ENCODE measurements around the gene ADIPOR2. TPM values are rescaled to one million over a fixed set of nuclear protein-coding genes. Genes with fewer than 3 reads are reported as not detected.

ADIPOR2 gene
- total and polyA plus RNA-seq, 2 of the 4 experiments (the other 2 are of a cell fraction) = 20.0 to 24.9 TPM

- no peak overlapping the region for H2BK120ac ChIP-seq (ENCODE audit: low read depth, low read length)
- H3K27me3 ChIP-seq (ENCODE audit: control insufficient read depth, insufficient read depth, low read length) = no peaks in the 10 kb centered on the region
- no peak overlapping the region for H3K56ac ChIP-seq (ENCODE audit: extremely low read depth, insufficient read depth, low read length)
- peaks cover 19% of the 10 kb centered on the region for H4K20me1 ChIP-seq (ENCODE audit: insufficient read depth, low read length)
- no peak overlapping the region for H4K5ac ChIP-seq (ENCODE audit: low read depth, low read length)
- ATAC-seq (ENCODE audit: low read depth) (peak; percentile 59), DNase-seq (peak; percentile 35)
- no peak for TF ChIP-seq POLR2A (IDR thresholded peaks at IDR 0.05; ENCODE audit: low read depth, low read length)
- H3K4me2 ChIP-seq (ENCODE audit: low read depth, low read length) = no peak overlapping the region
- H2BK20ac ChIP-seq (ENCODE audit: low read depth, low read length) = no peak overlapping the region
- BruUV-seq (replicated peaks) = no TSS peak
- H4K91ac ChIP-seq (ENCODE audit: insufficient read depth, low read depth, low read length) = no peak overlapping the region
- H2BK5ac ChIP-seq (ENCODE audit: low read depth, low read length, poor library complexity, severe bottlenecking) = no peak overlapping the region
- intact Hi-C loops (cut with micrococcal nuclease) (no loop called here), in situ Hi-C loops (cut with MboI; ENCODE audit: low sequenced_read_pairs) (no loop called here), dilution Hi-C loops (cut with HindIII; ENCODE audit: low sequenced_read_pairs, unreplicated experiment) (no loop called here)
- H3K79me1 ChIP-seq (ENCODE audit: low read depth in 1 of 2, low read length in 2 of 2) = peaks cover 27 to 50% of the 10 kb centered on the region in 2 experiments
- H2AK9ac ChIP-seq (replicated peaks; ENCODE audit: low read depth, low read length, poor library complexity) = no peak overlapping the region
- H3K4me3 ChIP-seq (ENCODE audit: insufficient read depth, low read depth, low read length) = no peak overlapping the region
- H3K9me3 ChIP-seq (ENCODE audit: control insufficient read depth, insufficient read depth, low read length) = peaks cover 5% of the 10 kb centered on the region
- H3K14ac ChIP-seq (replicated peaks; ENCODE audit: low read depth, low read length) = no peak overlapping the region
- no peak overlapping the region for H2BK15ac ChIP-seq (ENCODE audit: low read depth, low read length)
- 100% methylated on average over 1 of the region's 2 CpGs; no CpG with 5 or more reads in 1 of the 2 experiments for WGBS, 2 experiments (ENCODE audit: extremely low coverage in 2 of 2, insufficient read length in 1 of 2)
- no peaks in the 10 kb centered on the region for H3K36me3 ChIP-seq (ENCODE audit: control insufficient read depth, insufficient read depth, low read length)
- CTCF ChIA-PET = no interaction called here
- no peak overlapping the region for H3K18ac ChIP-seq (ENCODE audit: low read depth, low read length)
- POLR2A ChIA-PET (ENCODE audit: unreplicated experiment) = no interaction called here
- no peak overlapping the region for H3K9ac ChIP-seq (ENCODE audit: low read depth, low read length)
- no peak overlapping the region for H3K27ac ChIP-seq (ENCODE audit: insufficient read depth, low read length)
- no peak overlapping the region for H4K8ac ChIP-seq (ENCODE audit: low read depth in 2 of 2, low read length in 2 of 2)
- no peak overlapping the region for H2AK5ac ChIP-seq (ENCODE audit: low read depth, low read length)
- no peak overlapping the region for H3K4ac ChIP-seq (ENCODE audit: low read depth, low read length)
- H3K4me1 ChIP-seq (ENCODE audit: control insufficient read depth, insufficient read depth, low read length) = peaks cover 2% of the 10 kb centered on the region; the same call in 1 of the 2 replicates
- H3K23ac ChIP-seq (ENCODE audit: low read depth, low read length) = no peak overlapping the region
- no peak overlapping the region for H2AFZ ChIP-seq (replicated peaks; ENCODE audit: low read length, poor library complexity)
- H3K9me1 ChIP-seq (ENCODE audit: insufficient read depth, low read length) = no peaks in the 10 kb centered on the region; the same call in none of the 2 replicates
These were observed 54.1 kb downstream of the ADIPOR2 start for GRCh38 chr12:1744932-1745331.
